MG63 (cell line): ENCODE results near the gene CIAO2A. TPM values are rescaled to one million over a fixed set of nuclear protein-coding genes. Genes with fewer than 3 reads are reported as not detected.
"Not testable (repeated sequence)": the region's sequence is repeated elsewhere in the genome, so short reads cannot be mapped to it uniquely, and the experiment has no call there.

Experiments
- DNase-seq: peaks from one replicate; pipeline ENCODE4 v3.0.0-alpha.2; 2020
- H3K27me3 ChIP-seq: fragments of 250-450 bp; sonication (Bioruptor Pico); 2 replicates; pipeline ENCODE4 v1.5.1; 2020; ENCODE audit warnings: mild to moderate bottlenecking, moderate library complexity
- H3K36me3 ChIP-seq: fragments of 250-450 bp; sonication (Bioruptor Pico); 2 replicates; pipeline ENCODE4 v1.5.1; 2020; ENCODE audit warnings: mild to moderate bottlenecking, moderate library complexity
- H3K4me3 ChIP-seq: fragments of 250-450 bp; sonication (Bioruptor Pico); 2 replicates; pipeline ENCODE4 v1.5.1; 2020; ENCODE audit warnings: mild to moderate bottlenecking, moderate library complexity
- H3K9me3 ChIP-seq: fragments of 250-450 bp; sonication (Bioruptor Pico); 2 replicates; pipeline ENCODE4 v1.5.1; 2020; ENCODE audit warnings: mild to moderate bottlenecking, moderate library complexity
- total RNA-seq: library from RNA; depleted of rRNA; stranded (reverse); fragments of >200 nt; shearing (Covaris generic); gene quantifications from 2 replicates; pipeline ENCODE4 v1.2.3, GENCODE V29; 2014; ENCODE audit warnings: low replicate concordance

The CIAO2A gene
- total RNA-seq, 1 experiment from 2014 or later, result 187 TPM

DNA sequence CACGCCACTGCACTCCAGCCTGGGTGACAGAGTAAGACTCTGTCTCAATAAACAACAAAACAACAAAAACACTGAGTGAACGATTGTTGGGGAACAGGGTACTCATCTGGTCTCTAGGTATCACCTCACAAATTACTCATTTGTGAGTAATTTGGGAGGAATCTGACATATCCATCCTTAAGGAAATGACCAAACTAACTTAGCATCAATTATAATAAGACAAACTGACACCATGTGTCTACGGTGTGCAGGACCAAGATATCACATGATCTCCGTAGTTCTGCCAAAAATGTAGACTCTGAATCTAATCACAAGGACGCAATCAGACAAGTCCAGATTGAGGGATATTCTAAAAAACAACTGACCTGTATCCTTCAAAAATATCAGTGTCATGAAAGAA lies 35.4 kb downstream of the CIAO2A start:
- Histone ChIP-seq H3K9me3 (peaks cover 2% of the 10 kb centered on the region; the same call in 1 of the 2 replicates), H3K27me3 (no peaks in the 10 kb centered on the region), H3K4me3 (no peak overlapping the region), H3K36me3 (no peaks in the 10 kb centered on the region)
- DNase-seq, result no peak

DNA sequence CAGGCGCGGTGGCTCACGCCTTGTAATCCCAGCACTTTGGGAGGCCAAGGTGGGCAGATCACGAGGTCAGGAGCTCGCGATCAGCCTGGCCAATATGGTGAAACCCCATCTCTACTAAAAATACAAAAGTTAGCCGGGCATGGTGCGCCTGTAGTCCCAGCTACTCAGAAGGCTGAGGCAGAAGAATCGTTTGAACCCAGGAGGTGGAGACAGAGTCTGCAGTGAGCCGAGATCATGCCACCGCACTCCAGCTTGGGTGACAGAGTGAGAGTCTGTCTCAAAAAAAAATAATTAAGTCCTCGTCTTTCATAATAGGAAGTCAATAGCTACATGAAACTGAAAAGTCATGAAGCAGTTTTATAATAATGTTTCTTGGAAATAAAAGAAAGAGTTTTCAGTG lies 40.0 kb downstream of the CIAO2A start:
- not testable (repeated sequence) for DNase-seq, H3K36me3 ChIP-seq, H3K4me3 ChIP-seq, H3K27me3 ChIP-seq, H3K9me3 ChIP-seq

DNA sequence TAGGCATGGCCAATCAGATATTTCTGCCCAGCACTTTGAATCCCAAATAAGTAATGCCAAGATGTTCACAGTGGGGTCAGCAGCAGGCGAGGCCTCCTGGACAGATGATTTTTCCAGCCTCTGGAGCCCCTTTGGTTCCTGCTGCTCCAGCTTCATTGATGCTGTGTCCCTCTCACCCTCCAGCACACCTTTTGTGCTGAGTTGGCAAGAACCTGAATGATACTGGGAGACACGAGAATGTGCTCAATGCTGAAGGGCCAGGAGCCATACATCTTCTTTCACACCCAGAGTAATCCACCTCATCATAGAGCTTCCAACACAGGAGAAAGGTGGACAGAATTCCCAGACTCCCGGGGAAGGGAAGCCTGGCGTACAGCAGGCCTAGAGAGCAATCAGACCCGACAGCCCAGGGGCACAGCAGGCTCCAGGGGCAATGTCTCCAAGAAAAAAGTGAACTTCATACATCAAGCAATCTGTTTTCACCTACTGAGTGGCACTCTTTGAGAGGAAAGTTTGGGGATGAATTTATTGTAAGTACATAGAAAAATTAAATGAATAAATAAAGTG lies 40.6 kb downstream of the CIAO2A start:
- no peak for DNase-seq
- no peak overlapping the region for H3K4me3 ChIP-seq
- H3K27me3 ChIP-seq, result no peaks in the 10 kb centered on the region
- no peaks in the 10 kb centered on the region for H3K36me3 ChIP-seq
- H3K9me3 ChIP-seq, result no peaks in the 10 kb centered on the region

DNA sequence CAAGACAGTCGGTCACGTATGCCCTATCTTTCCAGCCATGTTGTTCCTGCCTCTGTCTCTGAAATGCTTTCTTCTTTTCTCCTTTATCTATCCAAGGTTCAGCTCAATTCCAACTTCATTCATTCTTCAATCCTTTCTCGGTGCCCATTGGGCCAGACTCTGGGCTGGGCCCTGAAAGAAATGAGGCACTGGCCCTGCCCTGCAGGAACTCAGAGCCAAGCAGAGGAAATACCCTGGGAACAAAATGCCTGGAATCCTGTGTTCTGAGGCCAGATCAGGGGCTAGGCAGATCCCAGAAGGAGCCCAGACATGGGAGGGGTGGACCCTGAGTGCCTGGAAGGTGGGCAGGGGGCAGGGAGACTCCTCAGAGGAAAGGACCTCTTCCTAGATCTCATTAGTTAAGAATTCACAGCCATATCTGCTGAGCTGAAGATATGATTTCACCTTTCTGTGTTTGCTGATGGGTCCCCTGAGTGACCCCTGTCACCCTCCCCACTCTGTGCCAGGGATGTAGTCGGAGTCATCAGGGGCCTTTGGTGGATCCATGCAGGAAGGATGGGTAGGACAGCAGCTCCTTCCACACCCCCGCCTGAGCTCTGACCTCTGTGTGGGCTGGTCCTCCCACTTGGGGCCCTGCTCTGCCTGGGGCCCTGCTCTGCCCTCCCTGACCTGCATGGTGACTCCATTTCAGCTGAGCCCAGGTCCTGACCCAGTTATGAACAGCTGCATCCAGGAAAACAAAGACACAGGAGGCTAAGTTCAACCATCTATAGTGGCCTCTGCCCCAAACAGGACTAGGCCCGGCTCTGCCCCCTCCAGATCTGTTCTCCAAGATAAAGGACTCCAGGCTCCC lies 42.0 kb downstream of the CIAO2A start:
- Histone ChIP-seq H3K36me3 (no peaks in the 10 kb centered on the region), H3K4me3 (no peak overlapping the region), H3K27me3 (no peaks in the 10 kb centered on the region), H3K9me3 (no peaks in the 10 kb centered on the region)
- DNase-seq, result peak; percentile 21

DNA sequence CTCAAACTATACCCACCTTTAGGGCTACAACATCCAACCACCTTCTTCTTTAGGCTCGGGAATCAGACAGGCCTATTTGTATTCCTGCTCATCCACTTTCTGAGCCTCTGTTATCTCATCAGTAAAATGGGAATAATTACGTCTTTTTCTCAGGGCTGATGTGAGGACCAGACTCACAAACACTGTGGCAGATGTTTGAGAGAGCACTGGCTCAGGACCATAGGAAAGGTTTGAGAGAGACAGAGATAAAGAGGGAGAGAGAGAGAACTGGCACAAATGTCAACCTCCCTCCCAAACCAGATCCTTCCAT lies 42.6 kb downstream of the CIAO2A start:
- no peak overlapping the region for H3K4me3 ChIP-seq
- H3K9me3 ChIP-seq, result no peaks in the 10 kb centered on the region
- no peak for DNase-seq
- no peaks in the 10 kb centered on the region for H3K27me3 ChIP-seq
- no peaks in the 10 kb centered on the region for H3K36me3 ChIP-seq

DNA sequence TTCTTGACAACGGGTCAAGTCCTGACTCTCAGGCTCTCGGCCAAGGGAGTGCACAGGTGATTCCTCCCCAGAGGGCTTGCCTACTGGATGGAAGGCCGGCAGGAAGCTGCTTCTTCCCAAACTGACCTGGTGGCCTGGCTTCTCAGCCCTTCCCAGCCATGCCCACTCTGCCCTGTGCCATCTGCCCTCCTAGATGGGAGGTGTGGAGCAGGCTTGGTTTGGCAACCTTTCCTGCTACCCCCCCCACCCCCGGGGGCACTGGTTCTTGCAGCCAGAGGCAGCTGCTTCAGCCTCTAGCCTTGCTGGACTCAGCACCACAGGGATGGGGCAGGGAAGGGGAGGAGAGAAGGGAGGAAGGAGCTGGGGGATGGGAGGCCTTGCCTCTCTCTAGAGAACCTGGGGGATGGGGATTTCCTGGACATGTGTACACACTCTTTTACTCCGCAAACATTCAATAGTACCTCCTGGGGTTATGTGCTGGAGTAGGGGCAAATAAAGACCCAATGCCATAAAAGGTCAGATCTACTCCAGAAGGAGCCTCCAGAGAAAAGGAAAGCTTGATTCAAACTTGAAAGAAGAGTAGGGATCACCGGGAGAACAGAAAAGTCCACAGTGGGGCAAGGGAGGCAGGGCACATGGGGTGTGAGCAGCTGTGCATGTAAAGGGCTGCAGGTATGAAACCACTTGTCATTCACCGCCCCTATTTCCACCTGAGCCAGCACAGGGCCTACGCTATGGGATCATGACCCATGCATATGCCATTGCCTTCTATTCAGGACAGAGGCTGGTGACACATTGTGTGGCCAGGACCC lies 43.2 kb downstream of the CIAO2A start:
- no peaks in the 10 kb centered on the region for H3K9me3 ChIP-seq
- no peaks in the 10 kb centered on the region for H3K27me3 ChIP-seq
- H3K4me3 ChIP-seq, result no peak overlapping the region
- no peak for DNase-seq
- H3K36me3 ChIP-seq, result no peaks in the 10 kb centered on the region

DNA sequence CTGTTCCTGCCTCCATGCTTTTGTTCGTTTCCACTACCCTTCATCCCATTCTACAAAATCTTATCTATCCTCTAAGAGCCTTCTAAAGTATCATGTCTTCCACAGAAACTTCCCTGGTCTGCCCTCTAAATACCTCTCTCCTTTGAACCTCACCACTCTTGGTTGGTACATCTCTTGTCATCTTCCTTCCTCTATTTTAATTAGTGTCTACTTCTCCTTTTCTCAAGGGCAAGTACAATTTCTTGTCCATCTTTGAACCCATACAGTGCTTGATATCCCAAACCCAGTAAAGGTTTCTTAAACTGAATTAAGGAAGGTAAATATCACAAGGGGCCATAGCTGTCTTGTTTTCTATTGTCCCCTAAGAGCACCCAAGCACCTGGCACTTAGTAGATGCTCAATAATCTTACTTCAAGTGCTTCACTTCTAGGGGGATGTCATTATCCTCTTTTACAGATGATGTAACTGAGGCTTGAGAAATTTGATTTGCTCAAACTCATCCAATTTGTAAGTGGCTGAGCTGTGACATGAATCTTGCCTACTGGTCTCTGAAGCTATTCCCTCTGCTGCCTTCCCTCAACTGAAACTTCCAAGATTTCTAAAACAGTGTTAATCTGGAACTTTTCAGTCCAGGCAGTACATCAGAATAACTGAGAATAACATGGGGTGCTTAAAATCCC lies 44.7 kb downstream of the CIAO2A start:
- no peak for DNase-seq
- H3K9me3 ChIP-seq, result no peaks in the 10 kb centered on the region
- no peak overlapping the region for H3K4me3 ChIP-seq
- no peaks in the 10 kb centered on the region for H3K36me3 ChIP-seq
- no peaks in the 10 kb centered on the region for H3K27me3 ChIP-seq

DNA sequence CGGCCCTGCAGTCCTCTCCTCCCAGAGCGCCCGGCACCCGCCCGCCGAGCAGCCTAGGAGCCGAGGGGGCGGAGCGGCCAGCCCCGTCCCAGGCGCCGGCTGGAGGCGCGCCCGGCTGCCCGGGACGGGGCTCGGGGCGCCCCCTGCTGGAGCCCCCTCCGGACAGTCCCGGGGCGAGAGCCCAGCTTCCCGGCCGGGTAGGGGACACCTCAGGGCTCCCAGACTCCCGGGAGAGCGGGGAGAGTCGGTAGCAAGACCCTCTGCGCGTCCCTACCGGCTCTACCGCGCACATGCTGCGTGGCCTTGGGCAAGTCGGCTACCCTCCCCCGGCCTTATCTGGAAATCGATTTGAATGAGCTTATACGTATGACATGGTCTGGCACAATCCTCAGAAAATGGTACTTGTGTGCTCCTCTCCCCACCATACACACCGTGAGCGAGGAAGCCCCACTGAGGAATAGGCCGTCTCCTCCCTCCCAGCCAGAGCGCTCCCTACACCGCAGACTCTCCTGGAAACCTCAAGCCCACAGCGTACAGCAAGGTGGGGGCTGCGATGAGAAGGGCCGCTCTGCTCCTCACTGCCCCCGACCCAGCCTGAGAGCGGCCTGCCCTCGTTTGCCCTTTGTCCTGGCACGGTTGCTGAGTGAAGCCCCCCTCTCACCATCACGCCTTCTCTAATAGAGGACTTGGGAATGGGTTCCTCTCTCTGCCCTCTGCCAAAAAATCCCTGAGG lies 47.1 kb downstream of the CIAO2A start, which contains the start of gene DAPK2:
TSS of gene DAPK2 (minus strand) at position 65 of the 733 bp plus-strand sequence. CDS start 6,224 bp downstream, outside the sequence.
- DNase-seq, result peak; percentile 82
- no peaks in the 10 kb centered on the region for H3K36me3 ChIP-seq
- no peaks in the 10 kb centered on the region for H3K27me3 ChIP-seq
- H3K9me3 ChIP-seq, result no peaks in the 10 kb centered on the region
- peak within 1 kb of the TSS; percentile 53 for H3K4me3 ChIP-seq

DNA sequence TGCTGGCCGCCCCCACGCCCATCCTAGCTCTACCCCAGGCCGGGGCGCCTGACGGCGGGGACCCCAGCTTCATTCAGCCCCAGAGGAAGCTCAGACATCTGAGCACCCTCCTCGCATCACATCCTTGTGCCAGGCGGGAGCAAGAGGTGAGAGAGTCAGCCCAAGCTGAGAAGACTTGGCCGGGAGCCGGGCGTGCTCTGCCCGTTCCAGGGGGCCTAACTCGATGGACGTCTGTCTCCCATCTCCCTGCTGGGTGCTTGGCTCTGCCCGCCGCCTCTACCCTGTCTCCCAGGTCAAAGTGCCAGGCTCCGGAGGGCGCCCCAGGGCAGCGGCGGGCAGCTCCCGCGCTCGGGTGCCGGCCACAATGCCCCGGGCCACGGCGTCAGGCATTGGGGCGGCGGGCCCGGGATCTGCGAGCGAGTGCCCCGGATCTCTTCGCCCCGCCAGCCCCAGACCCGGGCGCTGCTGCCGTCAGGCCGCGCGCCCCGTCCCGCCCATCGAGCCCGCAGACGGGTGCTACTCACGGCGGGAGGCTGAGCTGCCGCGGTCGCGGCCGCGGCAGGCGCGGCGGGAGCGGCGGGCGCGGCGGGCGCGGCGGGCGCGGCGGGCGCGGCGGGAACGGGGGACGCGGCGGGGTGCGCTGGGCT lies 47.7 kb downstream of the CIAO2A start:
- Histone ChIP-seq H3K9me3 (no peaks in the 10 kb centered on the region), H3K4me3 (peak overlapping the region; percentile 53), H3K36me3 (no peaks in the 10 kb centered on the region), H3K27me3 (no peaks in the 10 kb centered on the region)
- DNase-seq, result peak; percentile 62

DNA sequence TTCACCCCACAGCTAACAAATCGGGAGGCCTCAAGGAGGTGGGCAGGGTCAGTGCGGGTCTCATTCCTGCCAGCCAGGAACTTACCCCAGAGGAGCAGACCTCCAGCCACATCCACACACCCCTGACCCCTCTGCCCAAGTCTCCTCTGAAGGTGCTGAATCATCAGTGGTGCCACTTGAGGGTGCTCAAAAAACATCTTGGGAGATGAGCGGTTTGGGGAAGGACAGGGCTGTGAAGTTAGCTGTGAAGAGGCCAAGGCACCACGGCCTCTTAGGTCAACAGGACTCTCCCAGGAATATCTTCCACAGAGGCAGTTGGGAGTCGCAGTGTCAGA lies 48.6 kb downstream of the CIAO2A start:
- H3K9me3 ChIP-seq, result no peaks in the 10 kb centered on the region

DNA sequence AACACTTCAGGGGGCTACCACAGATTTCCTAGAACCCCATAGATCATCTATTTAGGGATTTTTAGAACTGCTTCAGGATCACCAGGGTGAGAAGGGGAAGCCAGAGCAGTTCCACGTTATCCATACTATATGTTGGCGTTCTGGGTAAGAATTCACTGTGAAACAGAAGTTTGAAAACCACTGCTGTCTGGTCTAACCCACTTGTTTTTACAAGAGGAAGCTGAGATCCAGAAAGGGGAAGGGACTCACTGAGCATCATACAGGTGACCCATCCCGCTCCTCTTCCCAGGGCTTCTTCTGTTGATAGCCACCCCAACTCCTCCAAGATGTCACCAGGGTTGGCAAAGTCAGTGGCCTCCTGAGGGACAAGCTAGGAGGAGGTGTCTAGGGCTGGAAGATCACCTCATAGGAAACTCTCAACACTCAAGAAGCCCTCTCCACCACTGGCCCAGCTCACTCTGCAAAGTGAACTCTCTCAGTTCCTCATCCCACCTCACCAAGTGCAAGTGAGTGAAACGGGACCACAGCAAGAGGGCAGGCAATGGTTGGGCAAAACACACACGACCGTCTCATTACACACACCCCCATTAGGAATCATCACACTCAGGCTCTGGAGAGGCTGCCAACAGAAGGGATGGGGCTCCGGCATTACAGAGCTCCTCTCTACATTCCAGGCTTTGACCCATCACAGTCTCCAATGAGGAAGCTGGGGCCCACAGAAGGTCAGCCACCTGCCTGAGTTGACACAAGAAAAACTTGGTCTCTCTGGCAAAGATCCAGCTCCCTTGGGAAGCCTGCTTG lies 49.1 kb downstream of the CIAO2A start:
- H3K27me3 ChIP-seq, result no peaks in the 10 kb centered on the region
- H3K4me3 ChIP-seq, result no peak overlapping the region
- no peak for DNase-seq
- H3K9me3 ChIP-seq, result no peaks in the 10 kb centered on the region
- H3K36me3 ChIP-seq, result no peaks in the 10 kb centered on the region

More for the DNA sequence above, 48.6 kb downstream of the CIAO2A start:
- H3K36me3 ChIP-seq, result no peaks in the 10 kb centered on the region
- no peaks in the 10 kb centered on the region for H3K27me3 ChIP-seq
- DNase-seq, result no peak
- H3K4me3 ChIP-seq, result no peak overlapping the region

DNA sequence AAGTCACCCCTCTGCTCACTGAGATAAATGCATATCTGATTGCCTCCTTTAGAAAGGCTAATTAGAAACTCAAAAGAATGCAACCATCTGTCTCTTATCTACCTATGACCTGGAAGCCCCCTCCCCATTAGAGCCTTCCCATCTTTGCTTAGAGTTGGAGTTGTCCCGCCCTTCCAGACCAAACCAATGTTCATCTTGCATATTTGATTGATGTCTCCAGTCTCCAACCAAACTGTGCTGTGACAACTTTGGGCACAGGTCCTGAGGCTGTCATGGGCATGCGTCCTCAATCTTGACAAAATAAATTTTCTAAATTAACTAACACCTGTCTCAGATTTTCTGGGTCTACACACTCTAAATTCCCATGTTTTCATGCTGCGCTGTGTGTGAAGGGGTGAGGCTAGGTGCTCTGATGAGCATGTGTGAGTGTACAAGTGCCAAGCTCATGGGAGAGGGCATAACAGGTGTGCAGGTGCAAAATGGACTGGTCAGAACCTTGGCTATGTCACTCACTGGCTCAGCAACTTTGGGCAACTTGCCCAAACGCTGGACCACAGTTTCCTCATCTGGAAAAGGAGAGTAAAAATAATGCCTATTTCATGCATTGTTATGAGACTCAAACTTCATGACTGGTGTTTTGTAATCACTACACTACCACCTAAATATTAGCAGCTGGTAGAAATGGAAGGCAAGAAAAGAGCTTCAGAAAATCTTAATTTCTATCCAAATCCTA lies 54.6 kb downstream of the CIAO2A start:
- Histone ChIP-seq H3K4me3 (no peak overlapping the region), H3K36me3 (no peaks in the 10 kb centered on the region), H3K27me3 (no peaks in the 10 kb centered on the region), H3K9me3 (no peaks in the 10 kb centered on the region)
- DNase-seq, result no peak

DNA sequence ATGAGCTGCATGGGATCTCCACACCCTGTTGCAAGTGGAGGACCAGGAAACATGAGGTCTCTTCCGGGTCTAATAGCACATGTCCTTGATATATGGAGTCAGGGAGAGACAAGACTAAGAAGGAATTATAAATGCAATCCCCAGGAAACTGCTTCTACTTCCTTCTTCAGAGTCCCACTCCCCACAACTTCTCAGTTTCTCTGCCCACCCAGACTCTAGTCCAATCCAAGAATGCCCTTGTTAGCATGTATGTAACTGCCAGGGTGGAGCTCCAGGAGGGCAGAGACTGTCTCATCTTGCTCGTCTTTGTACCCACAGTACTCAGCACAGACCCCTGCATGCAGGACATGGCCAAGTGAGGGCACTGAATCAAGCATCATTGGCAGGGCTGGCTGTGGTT lies 55.7 kb downstream of the CIAO2A start:
- no peaks in the 10 kb centered on the region for H3K36me3 ChIP-seq
- H3K27me3 ChIP-seq, result no peaks in the 10 kb centered on the region
- H3K9me3 ChIP-seq, result no peaks in the 10 kb centered on the region
- H3K4me3 ChIP-seq, result no peak overlapping the region
- DNase-seq, result no peak

DNA sequence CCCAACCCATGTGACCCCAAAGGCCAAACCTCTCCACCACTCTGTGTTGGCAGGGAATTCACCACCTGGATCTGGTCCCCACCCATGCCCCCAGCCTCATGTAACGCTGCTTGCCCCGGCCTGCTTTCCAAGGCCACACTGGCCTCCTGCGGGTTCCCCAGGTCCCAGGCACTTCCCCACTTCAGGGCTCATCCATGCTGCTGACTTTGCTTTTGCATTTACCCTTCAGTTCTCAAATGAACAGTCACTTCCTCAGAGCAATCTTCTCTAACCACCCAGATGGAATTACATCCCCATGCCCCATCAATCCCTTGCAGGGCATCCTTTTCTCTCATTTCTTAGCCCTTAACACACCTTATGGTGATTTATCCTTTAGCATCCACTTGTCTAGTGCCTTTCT lies 56.5 kb downstream of the CIAO2A start:
- Histone ChIP-seq H3K36me3 (no peaks in the 10 kb centered on the region), H3K27me3 (no peaks in the 10 kb centered on the region), H3K4me3 (no peak overlapping the region), H3K9me3 (no peaks in the 10 kb centered on the region)
- DNase-seq, result no peak

DNA sequence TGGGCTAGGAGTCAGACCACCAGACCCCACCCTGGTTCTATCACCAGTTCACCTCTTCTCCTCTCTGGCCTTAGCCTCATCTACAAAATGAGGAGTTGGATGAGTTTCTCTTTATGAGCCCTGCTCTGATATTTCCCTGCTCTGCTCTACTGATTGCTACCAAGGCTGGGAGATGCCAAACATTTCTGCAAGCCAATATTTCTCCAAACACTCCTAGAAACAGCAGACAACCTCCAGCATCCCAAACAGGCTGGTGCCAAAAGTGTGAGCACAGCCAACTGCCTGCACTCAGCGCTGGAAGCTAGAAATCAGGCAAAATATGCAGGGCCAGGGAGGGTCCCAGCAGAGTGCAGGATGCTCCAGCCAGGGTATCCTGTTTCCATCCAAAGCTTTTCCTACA lies 58.1 kb downstream of the CIAO2A start:
- no peaks in the 10 kb centered on the region for H3K27me3 ChIP-seq
- H3K9me3 ChIP-seq, result no peaks in the 10 kb centered on the region
- H3K4me3 ChIP-seq, result no peak overlapping the region
- no peak for DNase-seq
- H3K36me3 ChIP-seq, result no peaks in the 10 kb centered on the region
